ENCODE measurements around the gene NF1. TPM values are rescaled to one million over a fixed set of nuclear protein-coding genes. Genes with fewer than 3 reads are reported as not detected.
"Not testable (repeated sequence)": the region's sequence is repeated elsewhere in the genome, so short reads cannot be mapped to it uniquely, and the experiment has no call there.

Gene NF1
- total RNA-seq, 1 donor from 2014 or later, result 37.8 TPM

- no peak for ATAC-seq
- intact Hi-C loops (cut with micrococcal nuclease), result no loop called here
- no peak for DNase-seq
These were observed 184.6 kb downstream of the NF1 start for GRCh38 chr17:31279401-31279800.

GRCh38 chr17:31281061-31281460 is 186.3 kb downstream of the NF1 start:
- no peak for ATAC-seq
- DNase-seq, result no peak
- intact Hi-C loops (cut with micrococcal nuclease), result no loop called here

GRCh38 chr17:31283841-31284240 is 189.1 kb downstream of the NF1 start:
- no peak for ATAC-seq
- no peak for DNase-seq
- intact Hi-C loops (cut with micrococcal nuclease), result no loop called here

GRCh38 chr17:31286587-31286986 is 191.8 kb downstream of the NF1 start:
- DNase-seq (no peak), ATAC-seq (no peak)
- intact Hi-C loops (cut with micrococcal nuclease), result no loop called here

GRCh38 chr17:31287932-31288331 is 193.2 kb downstream of the NF1 start:
- intact Hi-C loops (cut with micrococcal nuclease); DNase-seq; ATAC-seq: not testable (repeated sequence)

- intact Hi-C loops (cut with micrococcal nuclease), result no loop called here
- no peak for ATAC-seq
- no peak for DNase-seq
These were observed 195.0 kb downstream of the NF1 start for GRCh38 chr17:31289790-31290189.

GRCh38 chr17:31291820-31292219 is 197.0 kb downstream of the NF1 start:
- intact Hi-C loops (cut with micrococcal nuclease), result no loop called here

GRCh38 chr17:31293581-31293980 is 198.8 kb downstream of the NF1 start:
- intact Hi-C loops (cut with micrococcal nuclease), result no loop called here
- no peak for DNase-seq
- ATAC-seq, result no peak

More at GRCh38 chr17:31291820-31292219, 197.0 kb downstream of the NF1 start:
- DNase-seq (no peak), ATAC-seq (no peak)

GRCh38 chr17:31294231-31294630 is 199.5 kb downstream of the NF1 start:
- ATAC-seq (no peak), DNase-seq (no peak)
- intact Hi-C loops (cut with micrococcal nuclease), result no loop called here

GRCh38 chr17:31294820-31295488 is 200.2 kb downstream of the NF1 start:
- intact Hi-C loops (cut with micrococcal nuclease), result no loop called here
- DNase-seq (no peak), ATAC-seq (no peak)

- DNase-seq (no peak), ATAC-seq (no peak)
- intact Hi-C loops (cut with micrococcal nuclease), result no loop called here
These were observed 200.7 kb downstream of the NF1 start for GRCh38 chr17:31295489-31295871.

- intact Hi-C loops (cut with micrococcal nuclease), result no loop called here
- DNase-seq, result no peak
- no peak for ATAC-seq
These were observed 201.4 kb downstream of the NF1 start for GRCh38 chr17:31296142-31296541.

GRCh38 chr17:31297090-31297489 is 202.3 kb downstream of the NF1 start, which contains the start of gene OMG:
OMG (minus strand) TSS chr17:31297239; CDS start chr17:31296331, 908 bp downstream.
- intact Hi-C loops (cut with micrococcal nuclease), result no loop called here
- DNase-seq (no peak), ATAC-seq (no peak)

GRCh38 chr17:31299624-31300023 is 204.8 kb downstream of the NF1 start:
- DNase-seq (no peak), ATAC-seq (no peak)
- intact Hi-C loops (cut with micrococcal nuclease), result no loop called here

- ATAC-seq (no peak), DNase-seq (no peak)
- intact Hi-C loops (cut with micrococcal nuclease), result no loop called here
These were observed 212.9 kb downstream of the NF1 start for GRCh38 chr17:31307640-31308039.

- DNase-seq, result no peak
- peak; percentile 32 for ATAC-seq
- intact Hi-C loops (cut with micrococcal nuclease), result no loop called here
These were observed 213.9 kb downstream of the NF1 start for GRCh38 chr17:31308372-31309334.

- peak; percentile 54 for ATAC-seq
- intact Hi-C loops (cut with micrococcal nuclease), result no loop called here
These were observed 214.8 kb downstream of the NF1 start for GRCh38 chr17:31309556-31309955.

GRCh38 chr17:31310260-31310659 is 215.5 kb downstream of the NF1 start:
- intact Hi-C loops (cut with micrococcal nuclease), result no loop called here
- ATAC-seq, result peak; percentile 28
- DNase-seq, result no peak

More at GRCh38 chr17:31309556-31309955, 214.8 kb downstream of the NF1 start:
- DNase-seq, result no peak

- intact Hi-C loops (cut with micrococcal nuclease), result no loop called here
- no peak for DNase-seq
- no peak for ATAC-seq
These were observed 216.1 kb downstream of the NF1 start for GRCh38 chr17:31310886-31311285.

GRCh38 chr17:31311526-31311925 is 216.7 kb downstream of the NF1 start:
- no peak for DNase-seq
- intact Hi-C loops (cut with micrococcal nuclease), result no loop called here
- ATAC-seq, result no peak
